Esophagus muscularis mucosa (tissue), 4 donors: ENCODE results near the gene NR1I3. TPM values are rescaled to one million over a fixed set of nuclear protein-coding genes. Genes with fewer than 3 reads are reported as not detected.

ENCODE experiments used
- DNase-seq: peaks from one replicate; pipeline ENCODE4 v3.0.0-alpha.2; 2017; ENCODE audit errors: extremely low spot score
- H3K27ac ChIP-seq, 4 donors: fragments of 200-600 bp; sonication (generic); replicated peaks in 1 of 4; 1 replicate in 3 of 4; 2 replicates in 1 of 4; pipeline ENCODE4 v1.5.1; 2016 to 2019; ENCODE audit warnings: mild to moderate bottlenecking in 1 of 4
- H3K27me3 ChIP-seq, 4 donors: fragments of 200-600 bp; sonication (generic); one replicate each; pipeline versions ENCODE4 v1.5.1 to v1.6.0; 2016 to 2019
- H3K36me3 ChIP-seq, 4 donors: fragments of 200-600 bp; sonication (generic); one replicate each; pipeline ENCODE4 v1.5.1; 2016 to 2019
- H3K4me1 ChIP-seq, 4 donors: fragments of 200-600 bp; sonication (generic); one replicate each; pipeline ENCODE4 v1.5.1; 2016 to 2019
- H3K4me3 ChIP-seq, 4 donors: fragments of 200-600 bp; sonication (generic); 1 replicate in 2 of 4; 2 replicates in 2 of 4; pipeline ENCODE4 v1.5.1; 2016 to 2019; ENCODE audit warnings: mild to moderate bottlenecking in 4 of 4, moderate library complexity in 1 of 4
- H3K9me3 ChIP-seq, 4 donors: fragments of 200-600 bp; sonication (generic); 1 replicate in 3 of 4; 2 replicates in 1 of 4; pipeline ENCODE4 v1.5.1; 2016 to 2019
- CTCF ChIP-seq, 3 experiments: fragments of 200-600 bp in 2 of 3; fragments of 450-650 bp in 1 of 3; sonication (generic) in 2 of 3; IDR thresholded peaks; one replicate each; pipeline ENCODE4 v1.5.1; 2017 to 2019; ENCODE audit warnings: antibody characterized with exemption in 3 of 3, mild to moderate bottlenecking in 2 of 3, moderate library complexity in 1 of 3
- EP300 ChIP-seq: sonication (generic); formaldehyde crosslinking; IDR thresholded peaks from one replicate; pipeline ENCODE4 v1.6.1; 2017; ENCODE audit warnings: antibody characterized with exemption
- POLR2A ChIP-seq: fragments of 450-650 bp; IDR thresholded peaks from one replicate; pipeline ENCODE4 v1.6.1; 2017; ENCODE audit warnings: antibody characterized with exemption, moderate library complexity, mild to moderate bottlenecking, low read depth
- POLR2AphosphoS5 ChIP-seq, 2 donors: sonication (generic); formaldehyde crosslinking; IDR thresholded peaks; one replicate each; pipeline ENCODE4 v1.6.1; 2017; ENCODE audit warnings: antibody characterized with exemption in 2 of 2
- WGBS: methylation state at CpG from one replicate; pipeline ENCODE4 v1.1.5; 2018; 5-methylcytosine and 5-hydroxymethylcytosine counted together
- intact Hi-C: fragments of 100-400 bp; cut with DNase I; formaldehyde crosslinking; loops from one replicate; pipeline ENCODE4 v1.15.1; 2023
- total RNA-seq, 4 donors: library from RNA; depleted of rRNA; stranded (reverse); fragments of >200 nt; gene quantifications; one replicate each; pipeline versions ENCODE4 v1.1.0 to v1.2.1, GENCODE V29; 2016

NR1I3 gene
- total RNA-seq: not detected

GRCh38 chr1:161238039-161238473 is at the start of gene NR1I3:
TSS of gene NR1I3 (minus strand) at chr1:161238203. CDS start at chr1:161236565, 1,638 bp downstream.
- H3K9me3 ChIP-seq: no peaks in the 10 kb centered on the region
- WGBS: 64% methylated on average over 4 of the region's 4 CpGs
- no peak for DNase-seq
- H3K4me3 ChIP-seq: no peak within 1 kb of the TSS
- H3K27me3 ChIP-seq: no peaks in the 10 kb centered on the region
- intact Hi-C loops: no loop called here
- H3K4me1 ChIP-seq: no peaks in the 10 kb centered on the region
- TF ChIP-seq POLR2A: no peak
- TF ChIP-seq CTCF (IDR thresholded peaks at IDR 0.05): no peak
- no peak for TF ChIP-seq POLR2AphosphoS5 (IDR thresholded peaks at IDR 0.05)
- no peak for TF ChIP-seq EP300
- no peaks in the 10 kb centered on the region for H3K36me3 ChIP-seq
- no peak within 1 kb of the TSS for H3K27ac ChIP-seq

GRCh38 chr1:161287482-161288054 is 49.6 kb upstream of the NR1I3 start:
- H3K4me1 ChIP-seq: peaks cover 0 to 4% (median 0%) of the 10 kb centered on the region in 4 donors
- no peak for TF ChIP-seq POLR2A
- TF ChIP-seq POLR2AphosphoS5 (IDR thresholded peaks at IDR 0.05): no peak
- TF ChIP-seq CTCF (IDR thresholded peaks at IDR 0.05): no peak
- TF ChIP-seq EP300: no peak
- no peaks in the 10 kb centered on the region for H3K27me3 ChIP-seq
- DNase-seq: no peak
- H3K9me3 ChIP-seq: no peaks in the 10 kb centered on the region
- intact Hi-C loops: no loop called here
- no peak overlapping the region for H3K4me3 ChIP-seq
- 92% methylated on average over 3 of the region's 3 CpGs for WGBS
- peaks cover 0 to 11% (median 0%) of the 10 kb centered on the region in 4 donors for H3K36me3 ChIP-seq
- no peak overlapping the region for H3K27ac ChIP-seq

- WGBS: 65% methylated on average over 5 of the region's 5 CpGs
- Histone ChIP-seq H3K4me3 (no peak overlapping the region), H3K27me3 (no peaks in the 10 kb centered on the region), H3K36me3 (peaks cover 0 to 11% (median 0%) of the 10 kb centered on the region in 4 donors), H3K27ac (no peak overlapping the region), H3K9me3 (no peaks in the 10 kb centered on the region), H3K4me1 (peaks cover 0 to 4% (median 0%) of the 10 kb centered on the region in 4 donors)
- no peak for TF ChIP-seq POLR2A
- TF ChIP-seq EP300: no peak
- no peak for TF ChIP-seq POLR2AphosphoS5 (IDR thresholded peaks at IDR 0.05)
- TF ChIP-seq CTCF (IDR thresholded peaks at IDR 0.05): no peak
- intact Hi-C loops: no loop called here
- no peak for DNase-seq
Observed at GRCh38 chr1:161285521-161285920, 47.5 kb upstream of the NR1I3 start.

GRCh38 chr1:161285113-161285512 is 47.1 kb upstream of the NR1I3 start:
- H3K27ac ChIP-seq: no peak overlapping the region
- peaks cover 0 to 11% (median 0%) of the 10 kb centered on the region in 4 donors for H3K36me3 ChIP-seq
- intact Hi-C loops: no loop called here
- no peak overlapping the region for H3K4me3 ChIP-seq
- H3K9me3 ChIP-seq: no peaks in the 10 kb centered on the region
- WGBS: 92% methylated on average over 2 of the region's 2 CpGs
- no peaks in the 10 kb centered on the region for H3K27me3 ChIP-seq
- DNase-seq: no peak
- no peak for TF ChIP-seq POLR2AphosphoS5 (IDR thresholded peaks at IDR 0.05)
- TF ChIP-seq EP300: no peak
- TF ChIP-seq POLR2A: no peak
- no peak for TF ChIP-seq CTCF (IDR thresholded peaks at IDR 0.05)
- no peaks in the 10 kb centered on the region for H3K4me1 ChIP-seq

- no peak for DNase-seq
- intact Hi-C loops: loop anchor here (5.0 kb wide), 1 partner anchor 41 kb away; no protein-coding TSS in a partner anchor
- H3K4me1 ChIP-seq: no peaks in the 10 kb centered on the region
- no peak overlapping the region for H3K4me3 ChIP-seq
- H3K9me3 ChIP-seq: no peaks in the 10 kb centered on the region
- H3K27ac ChIP-seq: no peak overlapping the region
- TF ChIP-seq EP300 (no peak), CTCF (IDR thresholded peaks at IDR 0.05) (no peak), POLR2AphosphoS5 (IDR thresholded peaks at IDR 0.05) (no peak)
- peaks cover 0 to 11% (median 0%) of the 10 kb centered on the region in 4 donors for H3K36me3 ChIP-seq
- 100% methylated on average over 1 of the region's 1 CpG for WGBS
- no peaks in the 10 kb centered on the region for H3K27me3 ChIP-seq
Observed at GRCh38 chr1:161282991-161283390, 45.0 kb upstream of the NR1I3 start.
